ENCODE measurements around the gene KCTD20.
"Not testable (repeated sequence)": the region's sequence is repeated elsewhere in the genome, so short reads cannot be mapped to it uniquely, and the experiment has no call there.

The KCTD20 gene

DNA sequence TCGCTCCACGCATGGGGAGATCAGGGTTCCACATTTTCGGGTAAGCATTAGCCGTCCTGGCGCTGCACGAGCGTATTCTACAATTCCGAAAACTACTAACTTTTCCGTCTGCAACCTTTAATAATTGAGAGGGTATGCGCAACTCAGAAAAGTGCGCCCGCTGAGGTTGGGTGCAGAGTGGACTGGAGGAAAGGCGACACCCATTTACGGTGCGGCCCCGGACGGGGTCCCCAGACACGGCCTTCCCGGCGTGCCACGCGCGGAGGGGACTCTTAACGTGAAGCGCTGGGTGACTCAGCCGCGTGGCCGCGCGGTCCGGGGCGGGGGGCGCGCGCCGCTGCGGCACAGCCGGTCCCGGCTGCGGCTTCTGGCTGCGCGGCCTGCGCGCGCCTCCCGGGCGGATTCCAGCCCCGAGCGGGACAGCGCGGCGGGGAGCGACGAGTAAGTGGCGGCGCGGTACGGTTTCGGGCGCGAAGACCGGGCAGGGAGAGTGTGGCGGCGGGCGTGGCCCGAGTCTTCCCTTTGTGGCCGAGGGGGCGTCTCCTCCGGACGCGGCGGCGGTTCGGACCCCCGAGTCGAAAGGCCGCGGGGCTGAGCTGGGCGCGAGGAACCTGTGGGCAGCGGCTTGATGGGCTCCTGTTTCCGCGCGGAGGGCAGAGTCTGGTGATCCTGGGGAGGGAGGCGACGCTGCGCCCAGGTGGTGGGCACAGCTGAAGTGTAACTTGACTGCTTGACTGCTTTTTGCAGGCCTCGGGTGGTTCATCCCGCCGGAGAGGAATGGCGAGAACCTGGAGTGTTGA is at the start of gene KCTD20, which contains the start of gene PXT1:
KCTD20 (plus strand) TSS at position 330 of the 800 bp plus-strand sequence. CDS start 27,098 bp downstream, outside the sequence.
PXT1 (minus strand) TSS at position 184 of the 800 bp plus-strand sequence. CDS start 16,772 bp downstream, outside the sequence.
- FAIRE-seq, result no peak

DNA sequence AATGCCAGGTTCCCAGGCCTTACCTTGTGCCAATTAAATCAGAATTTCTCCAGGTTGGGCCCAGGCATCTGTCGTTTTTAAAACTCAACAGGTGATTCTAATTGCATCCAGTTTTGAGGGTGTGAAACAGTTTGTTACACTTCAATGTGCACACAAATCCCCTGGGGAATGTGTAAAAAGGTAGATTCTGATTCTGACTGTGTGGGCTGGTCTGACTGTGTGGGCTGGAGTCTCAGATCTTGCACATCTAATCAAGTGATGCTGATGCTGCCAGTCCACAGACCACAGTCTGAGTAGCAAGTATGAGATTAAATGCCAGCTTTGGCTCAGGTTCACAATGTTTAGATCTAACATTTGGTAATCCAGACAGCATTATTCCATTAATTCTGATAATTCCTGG is 42.8 kb upstream of the KCTD20 start:
- no peak for FAIRE-seq

GRCh38 chr6:36402481-36402880 is 40.3 kb upstream of the KCTD20 start:
- FAIRE-seq, result no peak

DNA sequence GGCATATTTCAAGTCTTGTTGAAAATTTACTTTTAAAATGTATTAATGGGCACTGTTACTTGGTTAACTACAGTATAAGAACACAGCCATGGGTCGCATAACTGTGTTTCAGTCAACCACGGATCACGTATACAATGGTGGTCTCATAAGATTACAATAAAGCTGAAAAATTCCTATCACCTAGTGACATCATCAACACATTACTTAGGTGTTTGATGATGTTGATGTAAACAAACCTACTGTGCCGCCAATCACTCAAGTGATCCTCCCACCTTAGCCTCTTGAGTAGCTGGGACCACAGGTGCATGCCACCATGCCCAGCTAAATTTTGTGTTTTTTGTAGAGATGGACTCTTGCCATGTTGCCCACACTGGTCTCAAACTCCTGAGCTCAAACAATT is 38.6 kb upstream of the KCTD20 start:
- no peak for FAIRE-seq

- FAIRE-seq, result not testable (repeated sequence)
Observed at GRCh38 chr6:36409718-36410117, 33.1 kb upstream of the KCTD20 start.

- FAIRE-seq, result no peak
Observed at GRCh38 chr6:36413489-36414480, 29.0 kb upstream of the KCTD20 start.

GRCh38 chr6:36414481-36414880 is 28.3 kb upstream of the KCTD20 start:
- FAIRE-seq, result no peak

GRCh38 chr6:36418558-36418957 is 24.2 kb upstream of the KCTD20 start:
- FAIRE-seq, result no peak

GRCh38 chr6:36419310-36419709 is 23.5 kb upstream of the KCTD20 start:
- FAIRE-seq, result no peak

GRCh38 chr6:36422714-36423100 is 20.1 kb upstream of the KCTD20 start:
- no peak for FAIRE-seq

DNA sequence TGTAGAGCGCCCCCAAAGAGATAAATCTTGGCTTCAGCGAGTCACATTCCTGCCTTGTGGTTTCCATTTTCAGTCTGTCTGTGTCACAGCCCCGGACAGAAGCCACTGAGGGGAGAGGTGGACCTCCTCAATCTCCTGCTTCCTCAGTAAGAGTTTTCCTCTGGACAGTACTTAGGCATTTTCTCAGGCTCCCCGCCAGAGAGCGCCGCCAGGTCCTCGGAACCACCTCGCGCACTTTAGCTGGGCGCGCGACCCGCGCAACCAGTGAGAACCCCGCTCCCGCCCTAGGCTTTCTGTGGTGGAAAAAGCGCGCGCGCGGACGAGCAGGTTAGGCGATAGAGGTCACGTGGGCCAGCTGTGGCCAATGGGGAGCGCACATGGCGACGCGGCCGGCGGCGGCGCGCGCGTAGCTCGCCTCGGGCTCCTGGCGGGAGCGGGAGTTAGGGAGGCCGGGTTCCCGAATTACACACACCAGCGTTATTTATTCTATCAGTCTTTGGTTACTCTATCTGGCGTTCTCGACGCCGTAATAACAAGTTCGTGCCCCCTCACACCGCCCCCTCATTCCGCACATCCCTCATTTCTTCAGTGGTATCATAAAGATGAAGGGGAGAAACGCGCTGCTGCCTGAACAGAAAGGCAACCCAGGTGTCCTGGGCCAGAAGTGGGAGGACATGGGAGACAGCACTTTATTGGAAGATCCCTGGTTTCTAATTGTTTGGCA is 19.5 kb upstream of the KCTD20 start:
- peak; percentile 90 for FAIRE-seq

- no peak for FAIRE-seq
Observed at GRCh38 chr6:36426622-36427021, 16.2 kb upstream of the KCTD20 start.

DNA sequence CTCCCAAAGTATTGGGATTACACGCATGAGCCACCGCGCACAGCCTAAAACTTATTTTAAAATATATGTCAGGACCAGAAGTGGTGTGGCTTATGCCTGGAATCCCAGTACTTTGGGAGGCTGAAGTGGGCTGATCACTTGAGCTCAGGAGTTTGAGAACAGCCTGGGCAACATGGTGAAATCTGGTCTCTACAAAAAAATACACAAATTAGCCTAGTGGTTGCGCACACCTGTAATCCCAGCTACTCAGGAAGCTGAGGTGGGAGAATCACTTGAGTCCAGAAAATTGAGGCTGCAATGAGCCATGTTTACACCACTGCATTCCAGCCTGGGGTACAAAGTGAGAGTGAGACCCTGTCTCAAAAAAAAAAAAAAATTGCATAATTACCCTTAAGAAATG is 13.9 kb upstream of the KCTD20 start:
- FAIRE-seq, result no peak

GRCh38 chr6:36430351-36430750 is 12.4 kb upstream of the KCTD20 start:
- no peak for FAIRE-seq

- no peak for FAIRE-seq
Observed at GRCh38 chr6:36431197-36431596, 11.6 kb upstream of the KCTD20 start.

DNA sequence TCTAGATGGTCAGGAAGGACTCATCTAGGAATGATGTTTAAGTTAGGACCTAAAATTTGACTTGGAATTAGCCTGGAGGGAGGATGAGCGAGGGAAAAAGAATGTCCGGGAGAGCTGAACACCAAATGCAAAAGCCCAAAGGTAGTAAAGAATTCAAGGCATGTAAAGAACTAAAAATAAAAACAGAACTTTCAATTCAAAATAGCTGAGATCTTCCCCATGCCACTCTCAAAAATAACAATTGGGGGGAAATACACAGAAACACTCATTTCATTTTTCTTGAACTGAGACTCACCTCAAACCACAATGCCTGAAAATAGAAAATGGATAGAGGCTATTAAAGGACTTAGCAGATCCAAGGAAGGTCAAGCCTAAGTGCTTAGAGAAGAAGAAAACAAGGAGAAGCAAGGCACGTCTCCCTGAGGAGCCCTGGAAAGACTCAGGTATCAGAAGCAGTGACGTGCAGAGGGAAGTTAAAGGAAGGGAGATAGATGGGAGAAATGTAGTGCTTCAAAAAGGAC is 10.6 kb upstream of the KCTD20 start:
- FAIRE-seq, result no peak

- no peak for FAIRE-seq
Observed at GRCh38 chr6:36436466-36436865, 6.3 kb upstream of the KCTD20 start.

- FAIRE-seq, result no peak
Observed at GRCh38 chr6:36441307-36441894, 1.4 kb upstream of the KCTD20 start.

DNA sequence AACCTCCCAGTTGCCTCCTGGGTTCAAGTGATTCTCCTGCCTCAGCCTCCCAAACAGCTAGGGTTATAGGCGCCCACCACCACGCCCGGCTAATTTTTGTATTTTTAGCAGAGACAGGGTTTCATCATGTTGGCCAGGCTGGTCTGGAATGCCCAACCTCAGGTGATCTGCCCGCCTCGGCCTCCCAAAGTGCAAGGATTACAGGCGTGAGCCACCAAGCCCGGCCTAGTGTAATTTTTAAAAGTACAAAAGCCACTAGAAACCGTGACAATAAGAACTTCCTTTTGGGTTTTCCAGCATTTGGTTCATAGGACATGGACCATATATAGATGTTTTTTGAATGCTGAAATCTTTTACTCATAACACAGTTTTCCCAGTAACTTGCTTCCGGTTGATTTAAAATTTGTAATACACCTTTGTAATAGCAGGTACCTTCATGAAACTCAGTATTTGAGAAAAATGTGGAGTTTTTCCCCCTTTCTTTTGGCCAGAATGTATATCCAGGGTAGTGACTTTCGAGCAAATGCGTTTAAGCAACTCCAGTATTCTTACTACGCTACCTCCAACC is 613 bp upstream of the KCTD20 start:
- FAIRE-seq, result no peak

DNA sequence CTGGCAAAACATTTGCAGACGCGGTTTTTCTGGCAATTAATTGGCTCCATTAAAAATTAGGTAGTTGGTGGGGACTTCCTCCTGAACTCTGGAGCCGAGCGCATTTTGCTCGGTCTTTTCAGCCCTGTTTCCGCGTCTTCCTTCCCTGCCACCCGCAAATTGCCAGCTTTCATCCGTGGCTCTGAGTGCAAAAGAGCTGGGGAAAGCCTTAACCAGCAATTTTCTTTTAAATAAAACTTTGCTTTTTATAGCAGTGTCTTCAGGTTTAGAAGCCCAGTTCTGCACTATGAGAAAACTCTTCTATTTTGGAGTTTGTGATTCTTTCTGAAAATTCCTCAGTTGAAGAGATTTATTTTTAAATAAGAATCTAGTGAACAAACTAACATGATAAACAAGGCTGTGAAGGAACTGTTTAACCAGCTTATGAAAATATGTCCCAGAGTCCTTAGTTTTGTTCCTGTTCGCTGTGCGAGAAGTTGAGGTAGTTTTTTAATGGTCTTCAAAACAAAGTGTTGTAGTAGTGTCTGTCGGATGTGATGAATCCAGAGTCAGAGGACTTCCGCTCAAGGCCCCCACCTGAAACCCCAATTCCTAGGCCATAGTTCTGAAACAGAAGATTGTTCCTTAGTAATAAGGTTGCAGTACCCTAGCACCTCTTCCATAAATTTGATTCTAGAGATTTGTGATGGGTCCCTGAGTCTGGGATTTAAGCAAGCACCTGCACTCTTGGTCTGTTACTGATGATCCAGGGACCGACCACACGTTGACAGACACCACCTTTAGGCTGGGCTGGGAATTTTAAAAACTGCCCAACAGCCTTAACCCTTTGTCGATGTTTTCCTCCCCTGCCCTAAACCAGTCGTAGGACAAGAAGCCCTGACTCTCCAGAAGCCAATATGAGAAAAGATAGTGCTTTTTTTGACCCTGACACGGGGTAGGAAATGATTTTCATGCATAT is 950 bp downstream of the KCTD20 start:
- no peak for FAIRE-seq

GRCh38 chr6:36444470-36444869 is 1.7 kb downstream of the KCTD20 start:
- no peak for FAIRE-seq
